GM10266 (cell line): ENCODE measurements around the gene IL10RB.

Source experiments
- DNase-seq: peaks from one replicate; pipeline ENCODE4 v3.0.0; 2012; ENCODE audit errors: extremely low spot score
- CTCF ChIP-seq: IDR thresholded peaks from 2 replicates; pipeline ENCODE4 v1.5.1; 2012; ENCODE audit warnings: mild to moderate bottlenecking, low read depth; ENCODE audit not compliant: control insufficient read depth, insufficient read depth; ENCODE audit errors: missing control alignments

IL10RB gene

GRCh38 chr21:33268393-33268736 lies 2.2 kb downstream of the IL10RB start:
- DNase-seq: peak; percentile 15
- TF ChIP-seq CTCF: no peak

DNA sequence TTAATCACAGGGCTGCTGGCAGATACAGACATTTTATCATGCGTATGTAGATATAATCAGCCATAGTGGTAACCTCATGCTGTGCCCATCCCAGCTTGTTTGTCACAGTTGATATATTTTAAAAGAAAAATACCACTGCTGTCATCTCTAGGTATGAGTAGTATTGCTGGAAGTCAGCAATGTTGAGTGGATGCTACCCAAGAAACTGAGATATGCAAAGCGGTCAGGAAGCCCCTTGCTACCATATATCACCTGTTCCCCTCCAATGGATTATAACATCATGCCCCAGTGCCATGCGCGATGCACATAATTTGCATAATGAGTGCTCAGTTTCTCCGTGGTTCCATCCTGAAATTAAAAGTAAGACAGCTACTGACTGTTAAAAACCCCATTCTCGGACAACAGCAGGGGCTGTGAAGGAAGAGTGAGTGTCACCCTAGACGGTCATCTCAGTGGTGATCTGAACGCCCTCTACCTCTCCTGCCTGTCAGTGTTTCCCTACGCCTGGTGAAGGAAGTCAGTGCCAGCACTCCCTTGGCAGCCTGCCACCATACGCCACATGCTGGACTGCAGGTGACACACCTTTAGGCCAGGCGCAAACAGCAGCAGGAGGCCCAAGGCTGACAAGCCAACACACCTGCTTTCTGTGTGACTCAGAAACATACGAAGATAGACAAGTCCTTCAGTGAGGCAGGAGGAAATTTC lies 2.7 kb downstream of the IL10RB start:
- peak; percentile 67 for DNase-seq
- no peak for TF ChIP-seq CTCF

GRCh38 chr21:33270986-33271385 lies 4.8 kb downstream of the IL10RB start:
- TF ChIP-seq CTCF: no peak
- DNase-seq: no peak

- no peak for TF ChIP-seq CTCF
- no peak for DNase-seq
Observed at GRCh38 chr21:33273044-33273443, 6.9 kb downstream of the IL10RB start.

- no peak for DNase-seq
- no peak for TF ChIP-seq CTCF
Observed at GRCh38 chr21:33278721-33279120, 12.6 kb downstream of the IL10RB start.

- DNase-seq: no peak
- no peak for TF ChIP-seq CTCF
Observed at GRCh38 chr21:33279330-33279820, 13.2 kb downstream of the IL10RB start.

GRCh38 chr21:33281096-33281652 lies 15.0 kb downstream of the IL10RB start:
- no peak for DNase-seq
- TF ChIP-seq CTCF: no peak
